Uterus (tissue), 2 donors: ENCODE data around the gene ST8SIA5.

Experiments
- CTCF ChIP-seq, 4 experiments: fragments of 200-600 bp in 2 of 4; fragments of 450-650 bp in 2 of 4; sonication (generic) in 2 of 4; IDR thresholded peaks; one replicate each; pipeline ENCODE4 v1.5.1; 2016 to 2019; ENCODE audit warnings: antibody characterized with exemption in 4 of 4, mild to moderate bottlenecking in 2 of 4, moderate library complexity in 1 of 4
- POLR2A ChIP-seq, 2 donors: fragments of 450-650 bp; IDR thresholded peaks; one replicate each; pipeline ENCODE4 v1.6.1; 2016; ENCODE audit warnings: antibody characterized with exemption in 2 of 2, mild to moderate bottlenecking in 1 of 2, moderate library complexity in 1 of 2

GRCh38 chr18:46789088-46789487 is 32.2 kb upstream of the ST8SIA5 start:
- TF ChIP-seq CTCF (IDR thresholded peaks at IDR 0.05): no peak
- TF ChIP-seq POLR2A (IDR thresholded peaks at IDR 0.05): no peak
